ENCODE data around the gene F2R. TPM values are rescaled to one million over a fixed set of nuclear protein-coding genes. Genes with fewer than 3 reads are reported as not detected.

F2R gene
- total and polyA plus RNA-seq, 2 experiments from 2014 or later = 15.0 to 26.0 TPM

GRCh38 chr5:76718880-76719279, 3.0 kb downstream of the F2R start:
- H4K20me1 ChIP-seq (replicated peaks; ENCODE audit: insufficient read depth) = peaks cover 10% of the 10 kb centered on the region; the same call in 1 of the 2 replicates
- H3K36me3 Mint-ChIP-seq (ENCODE audit: low read depth) = no peaks in the 10 kb centered on the region; the same call in 2 of the 3 replicates
- peaks cover 27% of the 10 kb centered on the region for H3K27me3 ChIP-seq (ENCODE audit: insufficient read depth)
- H3K36me3 ChIP-seq (ENCODE audit: insufficient read depth) = no peaks in the 10 kb centered on the region
- ATAC-seq = no peak
- TF ChIP-seq REST (IDR thresholded peaks at IDR 0.05; ENCODE audit: unreplicated experiment) (no peak), ZNF331 (CRISPR knock-in tag; IDR thresholded peaks at IDR 0.05; ENCODE audit: low read depth) (no peak), NANOG (IDR thresholded peaks at IDR 0.05; ENCODE audit: borderline replicate concordance) (no peak), POLR2AphosphoS5 (IDR thresholded peaks at IDR 0.05; ENCODE audit: low read depth) (no peak), EZH2 (IDR thresholded peaks at IDR 0.05; ENCODE audit: low read depth, unreplicated experiment) (no peak), ZNF114 (CRISPR knock-in tag; IDR thresholded peaks at IDR 0.05) (no peak), STAT1 (IDR thresholded peaks at IDR 0.05; ENCODE audit: unreplicated experiment) (no peak), EZH2phosphoT487 (IDR thresholded peaks at IDR 0.05; ENCODE audit: unreplicated experiment) (no peak), CREB1 (CRISPR knock-in tag; IDR thresholded peaks at IDR 0.05; ENCODE audit: low read depth) (no peak), JUNB (IDR thresholded peaks at IDR 0.05; ENCODE audit: unreplicated experiment) (no peak)
- TF ChIP-seq, protein P1, sequence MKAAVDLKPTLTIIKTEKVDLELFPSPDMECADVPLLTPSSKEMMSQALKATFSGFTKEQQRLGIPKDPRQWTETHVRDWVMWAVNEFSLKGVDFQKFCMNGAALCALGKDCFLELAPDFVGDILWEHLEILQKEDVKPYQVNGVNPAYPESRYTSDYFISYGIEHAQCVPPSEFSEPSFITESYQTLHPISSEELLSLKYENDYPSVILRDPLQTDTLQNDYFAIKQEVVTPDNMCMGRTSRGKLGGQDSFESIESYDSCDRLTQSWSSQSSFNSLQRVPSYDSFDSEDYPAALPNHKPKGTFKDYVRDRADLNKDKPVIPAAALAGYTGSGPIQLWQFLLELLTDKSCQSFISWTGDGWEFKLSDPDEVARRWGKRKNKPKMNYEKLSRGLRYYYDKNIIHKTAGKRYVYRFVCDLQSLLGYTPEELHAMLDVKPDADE (IDR thresholded peaks at IDR 0.05) = no peak
- TF ChIP-seq, protein P2, sequence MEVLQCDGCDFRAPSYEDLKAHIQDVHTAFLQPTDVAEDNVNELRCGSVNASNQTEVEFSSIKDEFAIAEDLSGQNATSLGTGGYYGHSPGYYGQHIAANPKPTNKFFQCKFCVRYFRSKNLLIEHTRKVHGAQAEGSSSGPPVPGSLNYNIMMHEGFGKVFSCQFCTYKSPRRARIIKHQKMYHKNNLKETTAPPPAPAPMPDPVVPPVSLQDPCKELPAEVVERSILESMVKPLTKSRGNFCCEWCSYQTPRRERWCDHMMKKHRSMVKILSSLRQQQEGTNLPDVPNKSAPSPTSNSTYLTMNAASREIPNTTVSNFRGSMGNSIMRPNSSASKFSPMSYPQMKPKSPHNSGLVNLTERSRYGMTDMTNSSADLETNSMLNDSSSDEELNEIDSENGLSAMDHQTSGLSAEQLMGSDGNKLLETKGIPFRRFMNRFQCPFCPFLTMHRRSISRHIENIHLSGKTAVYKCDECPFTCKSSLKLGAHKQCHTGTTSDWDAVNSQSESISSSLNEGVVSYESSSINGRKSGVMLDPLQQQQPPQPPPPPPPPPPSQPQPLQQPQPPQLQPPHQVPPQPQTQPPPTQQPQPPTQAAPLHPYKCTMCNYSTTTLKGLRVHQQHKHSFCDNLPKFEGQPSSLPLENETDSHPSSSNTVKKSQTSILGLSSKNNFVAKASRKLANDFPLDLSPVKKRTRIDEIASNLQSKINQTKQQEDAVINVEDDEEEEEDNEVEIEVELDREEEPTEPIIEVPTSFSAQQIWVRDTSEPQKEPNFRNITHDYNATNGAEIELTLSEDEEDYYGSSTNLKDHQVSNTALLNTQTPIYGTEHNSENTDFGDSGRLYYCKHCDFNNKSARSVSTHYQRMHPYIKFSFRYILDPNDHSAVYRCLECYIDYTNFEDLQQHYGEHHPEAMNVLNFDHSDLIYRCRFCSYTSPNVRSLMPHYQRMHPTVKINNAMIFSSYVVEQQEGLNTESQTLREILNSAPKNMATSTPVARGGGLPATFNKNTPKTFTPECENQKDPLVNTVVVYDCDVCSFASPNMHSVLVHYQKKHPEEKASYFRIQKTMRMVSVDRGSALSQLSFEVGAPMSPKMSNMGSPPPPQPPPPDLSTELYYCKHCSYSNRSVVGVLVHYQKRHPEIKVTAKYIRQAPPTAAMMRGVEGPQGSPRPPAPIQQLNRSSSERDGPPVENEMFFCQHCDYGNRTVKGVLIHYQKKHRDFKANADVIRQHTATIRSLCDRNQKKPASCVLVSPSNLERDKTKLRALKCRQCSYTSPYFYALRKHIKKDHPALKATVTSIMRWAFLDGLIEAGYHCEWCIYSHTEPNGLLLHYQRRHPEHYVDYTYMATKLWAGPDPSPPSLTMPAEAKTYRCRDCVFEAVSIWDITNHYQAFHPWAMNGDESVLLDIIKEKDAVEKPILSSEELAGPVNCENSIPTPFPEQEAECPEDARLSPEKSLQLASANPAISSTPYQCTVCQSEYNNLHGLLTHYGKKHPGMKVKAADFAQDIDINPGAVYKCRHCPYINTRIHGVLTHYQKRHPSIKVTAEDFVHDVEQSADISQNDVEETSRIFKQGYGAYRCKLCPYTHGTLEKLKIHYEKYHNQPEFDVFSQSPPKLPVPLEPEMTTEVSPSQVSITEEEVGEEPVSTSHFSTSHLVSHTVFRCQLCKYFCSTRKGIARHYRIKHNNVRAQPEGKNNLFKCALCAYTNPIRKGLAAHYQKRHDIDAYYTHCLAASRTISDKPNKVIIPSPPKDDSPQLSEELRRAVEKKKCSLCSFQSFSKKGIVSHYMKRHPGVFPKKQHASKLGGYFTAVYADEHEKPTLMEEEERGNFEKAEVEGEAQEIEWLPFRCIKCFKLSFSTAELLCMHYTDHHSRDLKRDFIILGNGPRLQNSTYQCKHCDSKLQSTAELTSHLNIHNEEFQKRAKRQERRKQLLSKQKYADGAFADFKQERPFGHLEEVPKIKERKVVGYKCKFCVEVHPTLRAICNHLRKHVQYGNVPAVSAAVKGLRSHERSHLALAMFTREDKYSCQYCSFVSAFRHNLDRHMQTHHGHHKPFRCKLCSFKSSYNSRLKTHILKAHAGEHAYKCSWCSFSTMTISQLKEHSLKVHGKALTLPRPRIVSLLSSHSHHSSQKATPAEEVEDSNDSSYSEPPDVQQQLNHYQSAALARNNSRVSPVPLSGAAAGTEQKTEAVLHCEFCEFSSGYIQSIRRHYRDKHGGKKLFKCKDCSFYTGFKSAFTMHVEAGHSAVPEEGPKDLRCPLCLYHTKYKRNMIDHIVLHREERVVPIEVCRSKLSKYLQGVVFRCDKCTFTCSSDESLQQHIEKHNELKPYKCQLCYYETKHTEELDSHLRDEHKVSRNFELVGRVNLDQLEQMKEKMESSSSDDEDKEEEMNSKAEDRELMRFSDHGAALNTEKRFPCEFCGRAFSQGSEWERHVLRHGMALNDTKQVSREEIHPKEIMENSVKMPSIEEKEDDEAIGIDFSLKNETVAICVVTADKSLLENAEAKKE (CRISPR knock-in tag; IDR thresholded peaks at IDR 0.05) = no peak
- TF ChIP-seq, protein P3, sequence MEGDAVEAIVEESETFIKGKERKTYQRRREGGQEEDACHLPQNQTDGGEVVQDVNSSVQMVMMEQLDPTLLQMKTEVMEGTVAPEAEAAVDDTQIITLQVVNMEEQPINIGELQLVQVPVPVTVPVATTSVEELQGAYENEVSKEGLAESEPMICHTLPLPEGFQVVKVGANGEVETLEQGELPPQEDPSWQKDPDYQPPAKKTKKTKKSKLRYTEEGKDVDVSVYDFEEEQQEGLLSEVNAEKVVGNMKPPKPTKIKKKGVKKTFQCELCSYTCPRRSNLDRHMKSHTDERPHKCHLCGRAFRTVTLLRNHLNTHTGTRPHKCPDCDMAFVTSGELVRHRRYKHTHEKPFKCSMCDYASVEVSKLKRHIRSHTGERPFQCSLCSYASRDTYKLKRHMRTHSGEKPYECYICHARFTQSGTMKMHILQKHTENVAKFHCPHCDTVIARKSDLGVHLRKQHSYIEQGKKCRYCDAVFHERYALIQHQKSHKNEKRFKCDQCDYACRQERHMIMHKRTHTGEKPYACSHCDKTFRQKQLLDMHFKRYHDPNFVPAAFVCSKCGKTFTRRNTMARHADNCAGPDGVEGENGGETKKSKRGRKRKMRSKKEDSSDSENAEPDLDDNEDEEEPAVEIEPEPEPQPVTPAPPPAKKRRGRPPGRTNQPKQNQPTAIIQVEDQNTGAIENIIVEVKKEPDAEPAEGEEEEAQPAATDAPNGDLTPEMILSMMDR (conservative IDR thresholded peaks at IDR 0.05; ENCODE audit: low read depth in 2 of 2) = no peak
- H3F3A ChIP-seq (replicated peaks; ENCODE audit: low read depth) = 0 out of 2 replicates have a peak, but pooled peaks cover 4% of the 10 kb centered on the region
- H3K27ac Mint-ChIP-seq = no peak overlapping the region
- H3K4me1 Mint-ChIP-seq = peaks cover 16% of the 10 kb centered on the region
- H3K4me3 ChIP-seq = no peak overlapping the region
- H3K27ac ChIP-seq (ENCODE audit: low read depth) = no peak overlapping the region
- H2AFZ ChIP-seq = no peak overlapping the region
- no peak overlapping the region for H3K4me2 ChIP-seq
- H3K9me3 Mint-ChIP-seq = no peaks in the 10 kb centered on the region
- peaks cover 38% of the 10 kb centered on the region for H3K27me3 Mint-ChIP-seq (ENCODE audit: insufficient read depth, low read depth, poor library complexity)
- no peak for DNase-seq (ENCODE audit: low spot score)
- H3K9me2 ChIP-seq (ENCODE audit: insufficient read depth) = no peaks in the 10 kb centered on the region
- H3K79me2 ChIP-seq (replicated peaks; ENCODE audit: insufficient read depth) = peaks cover 49% of the 10 kb centered on the region
- H3K4me1 ChIP-seq (ENCODE audit: insufficient read depth) = peaks cover 13% of the 10 kb centered on the region
- H3K4me3 Mint-ChIP-seq = no peak overlapping the region
